H1 (cell line): ENCODE measurements around the gene RAMP3. TPM values are rescaled to one million over a fixed set of nuclear protein-coding genes. Genes with fewer than 3 reads are reported as not detected.

ENCODE experiments used
- CTCF ChIA-PET: fragments of 300-600 bp; sonication (Branson Sonifier 250); formaldehyde crosslinking; loops from one replicate; lab custom pipeline; 2021; ENCODE audit not compliant: partially characterized antibody; lab: Charles Lee
- POLR2A ChIA-PET: fragments of 300-600 bp; sonication (Branson Sonifier 250); formaldehyde crosslinking; loops from one replicate; lab custom pipeline; 2021; ENCODE audit warnings: inconsistent platforms; ENCODE audit not compliant: partially characterized antibody; lab: Charles Lee
- DNase-seq, 2 experiments: peaks; one replicate each; pipeline versions ENCODE4 v3.0.0 to v3.0.0-alpha.2; 2010 to 2022; ENCODE audit warnings: low spot score in 2 of 2, low read depth in 1 of 2, mixed read lengths in 1 of 2
- FAIRE-seq: peaks from 2 replicates; lab custom pipeline; 2011; peaks lifted over from hg19 to GRCh38; lab: Jason Lieb, UNC
- H2AFZ ChIP-seq: 2 replicates; pipeline ENCODE4 v1.8.1; 2012; ENCODE audit warnings: low read length, inconsistent platforms
- H2AK5ac ChIP-seq: 2 replicates; pipeline ENCODE4 v1.6.1; 2013; ENCODE audit warnings: low read depth, low read length
- H2BK120ac ChIP-seq: replicated peaks from 2 replicates; pipeline ENCODE3; 2013; ENCODE audit warnings: low read depth, low read length, inconsistent platforms
- H2BK12ac ChIP-seq: 2 replicates; pipeline ENCODE4 v1.6.1; 2013; ENCODE audit warnings: low read depth, low read length
- H2BK15ac ChIP-seq: 2 replicates; pipeline ENCODE4 v1.6.1; 2013; ENCODE audit warnings: low read length
- H2BK20ac ChIP-seq: 2 replicates; pipeline ENCODE4 v1.6.1; 2013; ENCODE audit warnings: low read length
- H2BK5ac ChIP-seq: 2 replicates; pipeline ENCODE4 v1.6.1; 2013; ENCODE audit warnings: low read depth, low read length
- H3K14ac ChIP-seq: 2 replicates; pipeline ENCODE4 v1.6.1; 2013; ENCODE audit warnings: inconsistent platforms; ENCODE audit not compliant: insufficient read length
- H3K18ac ChIP-seq: 2 replicates; pipeline ENCODE4 v1.6.1; 2013; ENCODE audit warnings: low read length; ENCODE audit errors: extremely low read depth
- H3K23ac ChIP-seq: 2 replicates; pipeline ENCODE4 v1.6.1; 2013; ENCODE audit warnings: inconsistent platforms; ENCODE audit not compliant: insufficient read length
- H3K23me2 ChIP-seq: 2 replicates; pipeline ENCODE4 v1.6.1; 2013; ENCODE audit warnings: low read depth, low read length
- H3K27ac ChIP-seq: 2 replicates; pipeline ENCODE4 v1.6.1; 2011; ENCODE audit warnings: low read depth, low read length, inconsistent platforms
- H3K27me3 ChIP-seq, 4 experiments: replicated peaks in 1 of 4; 1 replicate in 1 of 4; 2 replicates in 3 of 4; pipeline versions ENCODE4 v1.6.1 to v1.8.1; 2011 to 2013; ENCODE audit warnings: low read length in 3 of 4, mild to moderate bottlenecking in 3 of 4, inconsistent platforms in 2 of 4, mixed read lengths in 2 of 4, moderate library complexity in 1 of 4; ENCODE audit not compliant: control insufficient read depth in 3 of 4, insufficient read depth in 3 of 4; ENCODE audit errors: extremely low read depth in 1 of 4
- H3K36me3 ChIP-seq, 4 experiments: 2 replicates each; pipeline versions ENCODE4 v1.6.1 to v1.8.1; 2011 to 2013; ENCODE audit warnings: mild to moderate bottlenecking in 4 of 4, low read length in 3 of 4, moderate library complexity in 2 of 4, control low read depth in 1 of 4, inconsistent platforms in 1 of 4; ENCODE audit not compliant: insufficient read depth in 4 of 4, control insufficient read depth in 2 of 4
- H3K4ac ChIP-seq: replicated peaks from 2 replicates; pipeline ENCODE3; 2013; ENCODE audit warnings: low read length, low read depth, mixed read lengths, inconsistent platforms; ENCODE audit not compliant: insufficient read length
- H3K4me1 ChIP-seq, 4 experiments: replicated peaks in 1 of 4; 1 replicate in 1 of 4; 2 replicates in 3 of 4; pipeline versions ENCODE4 v1.6.1 to v1.8.1; 2011 to 2013; ENCODE audit warnings: low read length in 3 of 4, inconsistent platforms in 2 of 4, mixed read lengths in 1 of 4; ENCODE audit not compliant: insufficient read depth in 4 of 4, control insufficient read depth in 3 of 4
- H3K4me2 ChIP-seq, 2 experiments: 2 replicates each; pipeline versions ENCODE4 v1.6.1 to v1.8.1; 2011 to 2013; ENCODE audit warnings: low read depth in 2 of 2, low read length in 2 of 2, control low read depth in 1 of 2, inconsistent platforms in 1 of 2, mild to moderate bottlenecking in 1 of 2; ENCODE audit not compliant: insufficient read depth in 1 of 2
- H3K4me3 ChIP-seq, 4 experiments: fragments of 200-600, 300-600 bp in 1 of 4; sonication (generic), shearing (Covaris generic), sonication (Bioruptor Twin) in 1 of 4; 2 replicates each; pipeline versions ENCODE4 v1.5.1 to v1.8.1; 2011 to 2016; ENCODE audit warnings: low read length in 4 of 4, low read depth in 3 of 4, control low read depth in 2 of 4, inconsistent platforms in 2 of 4, mild to moderate bottlenecking in 2 of 4, mixed read lengths in 1 of 4, moderate library complexity in 1 of 4; ENCODE audit not compliant: insufficient read depth in 2 of 4; ENCODE audit errors: extremely low read depth in 1 of 4
- H3K56ac ChIP-seq: replicated peaks from 2 replicates; pipeline ENCODE3; 2013; ENCODE audit warnings: low read depth, mild to moderate bottlenecking, mixed read lengths, low read length, inconsistent platforms; ENCODE audit not compliant: insufficient read length
- H3K79me1 ChIP-seq: 2 replicates; pipeline ENCODE4 v1.6.1; 2013; ENCODE audit warnings: low read depth, low read length, control low read depth
- H3K79me2 ChIP-seq, 2 experiments: 2 replicates each; pipeline versions ENCODE4 v1.6.1 to v1.8.1; 2012 to 2013; ENCODE audit warnings: low read length in 2 of 2, mild to moderate bottlenecking in 2 of 2, inconsistent platforms in 1 of 2; ENCODE audit not compliant: insufficient read depth in 2 of 2, control insufficient read depth in 1 of 2
- H3K9ac ChIP-seq, 4 experiments: replicated peaks in 1 of 4; 1 replicate in 1 of 4; 2 replicates in 3 of 4; pipeline versions ENCODE4 v1.6.1 to v1.8.1; 2011 to 2013; ENCODE audit warnings: low read depth in 3 of 4, low read length in 3 of 4, control low read depth in 2 of 4, mild to moderate bottlenecking in 2 of 4, moderate library complexity in 2 of 4, inconsistent platforms in 1 of 4; ENCODE audit errors: extremely low read depth in 1 of 4
- H3K9me3 ChIP-seq, 2 experiments: 2 replicates each; pipeline versions ENCODE4 v1.6.1 to v1.8.1; 2012 to 2013; ENCODE audit warnings: mild to moderate bottlenecking in 2 of 2, moderate library complexity in 2 of 2, control low read depth in 1 of 2, inconsistent platforms in 1 of 2, low read depth in 1 of 2, low read length in 1 of 2, mixed read lengths in 1 of 2; ENCODE audit not compliant: insufficient read depth in 2 of 2
- H4K20me1 ChIP-seq, 2 experiments: replicated peaks in 1 of 2; 2 replicates each; pipeline versions ENCODE3 to v1.8.1; 2011 to 2013; ENCODE audit warnings: inconsistent platforms in 2 of 2, low read length in 2 of 2, mild to moderate bottlenecking in 1 of 2; ENCODE audit not compliant: insufficient read depth in 2 of 2, control insufficient read depth in 1 of 2
- H4K5ac ChIP-seq: 2 replicates; pipeline ENCODE4 v1.6.1; 2013; ENCODE audit warnings: low read length, low read depth, mixed read lengths, inconsistent platforms; ENCODE audit not compliant: insufficient read length
- H4K8ac ChIP-seq: 2 replicates; pipeline ENCODE4 v1.8.0; 2013; ENCODE audit warnings: mild to moderate bottlenecking, moderate library complexity, low read length, inconsistent platforms; ENCODE audit not compliant: insufficient read depth; ENCODE audit errors: extremely low read depth
- H4K91ac ChIP-seq: replicated peaks from 2 replicates; pipeline ENCODE3; 2013; ENCODE audit warnings: low read length, mixed read lengths, inconsistent platforms; ENCODE audit not compliant: insufficient read length
- CEBPB ChIP-seq: IDR thresholded peaks from 2 replicates; pipeline ENCODE4 v1.6.1; 2012; ENCODE audit warnings: low read depth, low read length
- CHD1 ChIP-seq: IDR thresholded peaks from 2 replicates; pipeline ENCODE4 v1.6.1; 2012; ENCODE audit warnings: low read depth, low read length, improper control_type of control experiment
- CREB1 ChIP-seq: IDR thresholded peaks from 2 replicates; pipeline ENCODE4 v1.6.1; 2012; ENCODE audit warnings: inconsistent platforms
- JUND ChIP-seq: IDR thresholded peaks from 2 replicates; pipeline ENCODE4 v1.6.1; 2011; ENCODE audit warnings: mild to moderate bottlenecking, improper control_type of control experiment, low read length
- KDM5A ChIP-seq: fragments of 200-600 bp; IDR thresholded peaks from 2 replicates; pipeline ENCODE4 v1.7.1; 2012; ENCODE audit warnings: mild to moderate bottlenecking, low read length, inconsistent platforms, mixed read lengths
- POLR2AphosphoS5 ChIP-seq: IDR thresholded peaks from 2 replicates; pipeline ENCODE4 v1.6.1; 2011; ENCODE audit warnings: low read depth, low read length
- RAD21 ChIP-seq, 2 experiments: IDR thresholded peaks in 1 of 2; conservative IDR thresholded peaks in 1 of 2; 2 replicates each; pipeline ENCODE4 v1.6.1; 2011; ENCODE audit warnings: low read depth in 2 of 2, low read length in 2 of 2, improper control_type of control experiment in 1 of 2, inconsistent platforms in 1 of 2, mild to moderate bottlenecking in 1 of 2, moderate library complexity in 1 of 2
- RFX5 ChIP-seq: IDR thresholded peaks from 2 replicates; pipeline ENCODE4 v1.6.1; 2011; ENCODE audit warnings: low read depth, low read length, improper control_type of control experiment, borderline replicate concordance
- RNF2 ChIP-seq: fragments of 200-900, 300-1000 bp; sonication (generic); IDR thresholded peaks from 2 replicates; pipeline ENCODE4 v1.7.1; 2016; ENCODE audit warnings: borderline replicate concordance, low read depth, mild to moderate bottlenecking, antibody characterized with exemption, low read length; ENCODE audit not compliant: poor library complexity, severe bottlenecking; ENCODE audit errors: missing control alignments
- SIRT6 ChIP-seq: IDR thresholded peaks from one replicate; pipeline ENCODE4 v1.7.1; 2012; ENCODE audit warnings: low read length, inconsistent platforms
- SRF ChIP-seq: IDR thresholded peaks from 2 replicates; pipeline ENCODE4 v1.6.1; 2011; ENCODE audit warnings: mild to moderate bottlenecking, low read depth, low read length, moderate library complexity
- SUZ12 ChIP-seq: fragments of 200-600 bp; sonication (generic); IDR thresholded peaks from 2 replicates; pipeline ENCODE4 v1.6.1; 2012; ENCODE audit warnings: mild to moderate bottlenecking, inconsistent platforms, low read length, moderate library complexity, mixed read lengths
- WGBS, 2 experiments: shearing (Covaris generic) in 1 of 2; methylation state at CpG; one replicate each; pipeline versions ENCODE4 v1.1.6 to v1.1.7; 2013 to 2015; ENCODE audit warnings: low lambda C conversion rate in 2 of 2, mixed read lengths in 2 of 2, inconsistent platforms in 1 of 2, low coverage in 1 of 2, missing lambda C conversion rate in 1 of 2; ENCODE audit not compliant: insufficient replicate concordance in 2 of 2, insufficient coverage in 1 of 2, insufficient read length in 1 of 2; ENCODE audit errors: extremely low coverage in 1 of 2, missing lambda C conversion rate in 1 of 2; 5-methylcytosine and 5-hydroxymethylcytosine counted together
- polyA plus RNA-seq, 7 experiments: library from polyadenylated mRNA; depleted of rRNA in 3 of 7; stranded (reverse) in 5 of 7; unstranded in 2 of 7; fragments of >200 nt in 5 of 7; fragments of 200-250 nt in 2 of 7; gene quantifications; 1 replicate in 5 of 7; 2 replicates in 1 of 7; 4 replicates in 1 of 7; pipeline versions ENCODE4 v1.2.1 to v1.2.3, GENCODE V29; 2011 to 2013; ENCODE audit warnings: missing spikeins in 2 of 7, mixed read lengths in 2 of 7
- total RNA-seq: library from RNA; stranded (reverse); fragmentation: NEBNext Ultra II Directional; extraction: Animal tissue kit (Norgen Biotek cat#: 25700); gene quantifications from 2 replicates; pipeline ENCODE4 v1.2.1, GENCODE V29; 2021
- TF ChIP-seq, protein P1 (sequence below), 3 experiments: IDR thresholded peaks; 1 replicate in 2 of 3; 2 replicates in 1 of 3; pipeline versions ENCODE4 v1.5.1 to v1.6.1; 2011; ENCODE audit warnings: low read length in 3 of 3, mild to moderate bottlenecking in 3 of 3, inconsistent platforms in 2 of 3, low read depth in 1 of 3, moderate library complexity in 1 of 3; ENCODE audit not compliant: insufficient read depth in 1 of 3; ENCODE audit errors: control extremely low read depth in 1 of 3

The RAMP3 gene
- total and polyA plus RNA-seq, 2 of the 8 experiments (the other 6 are each of a cell fraction or from before 2014, with no cell fraction given) = 0.88 to 0.98 TPM

DNA sequence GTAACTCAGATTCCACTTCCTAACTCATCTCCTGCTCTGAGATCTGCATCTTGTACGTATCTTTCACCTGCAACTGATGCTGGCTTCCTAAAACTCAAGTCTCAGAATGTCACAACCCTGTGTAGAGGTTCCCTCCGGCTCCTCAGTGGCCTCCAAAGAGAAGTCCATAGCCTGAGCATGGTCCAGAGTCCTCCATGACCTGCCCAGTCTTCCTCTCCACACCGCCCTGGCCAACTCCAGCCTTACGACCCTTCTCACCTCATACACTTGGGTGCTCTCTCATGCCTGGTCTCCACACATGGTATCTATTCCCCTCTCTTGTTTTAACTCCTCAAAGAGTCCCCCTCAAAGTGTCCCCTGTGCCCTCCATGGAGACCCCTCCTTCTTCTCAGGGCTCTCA lies 41.9 kb downstream of the RAMP3 start:
- Histone ChIP-seq H2AK5ac (no peak overlapping the region), H2AFZ (no peak overlapping the region), H4K5ac (no peak overlapping the region), H3K27me3 (no peaks in the 10 kb centered on the region), H3K79me2 (no peaks in the 10 kb centered on the region), H3K4me1 (no peaks in the 10 kb centered on the region), H3K18ac (no peak overlapping the region), H4K20me1 (no peaks in the 10 kb centered on the region), H2BK120ac (no peak overlapping the region), H3K36me3 (no peaks in the 10 kb centered on the region), H4K8ac (no peak overlapping the region), H3K9ac (no peak overlapping the region), H2BK20ac (no peak overlapping the region), H3K79me1 (no peaks in the 10 kb centered on the region), H2BK5ac (no peak overlapping the region), H3K56ac (no peak overlapping the region), H2BK12ac (no peak overlapping the region), H4K91ac (no peak overlapping the region), H3K14ac (no peak overlapping the region), H3K23ac (no peak overlapping the region), H3K4ac (no peak overlapping the region), H3K9me3 (no peaks in the 10 kb centered on the region), H3K27ac (no peak overlapping the region), H2BK15ac (no peak overlapping the region), H3K4me3 (no peak overlapping the region), H3K4me2 (no peak overlapping the region), H3K23me2 (no peaks in the 10 kb centered on the region)
- TF ChIP-seq SRF = no peak
- TF ChIP-seq JUND = no peak
- no peak for TF ChIP-seq RNF2
- no peak for TF ChIP-seq SIRT6
- TF ChIP-seq, protein P1, sequence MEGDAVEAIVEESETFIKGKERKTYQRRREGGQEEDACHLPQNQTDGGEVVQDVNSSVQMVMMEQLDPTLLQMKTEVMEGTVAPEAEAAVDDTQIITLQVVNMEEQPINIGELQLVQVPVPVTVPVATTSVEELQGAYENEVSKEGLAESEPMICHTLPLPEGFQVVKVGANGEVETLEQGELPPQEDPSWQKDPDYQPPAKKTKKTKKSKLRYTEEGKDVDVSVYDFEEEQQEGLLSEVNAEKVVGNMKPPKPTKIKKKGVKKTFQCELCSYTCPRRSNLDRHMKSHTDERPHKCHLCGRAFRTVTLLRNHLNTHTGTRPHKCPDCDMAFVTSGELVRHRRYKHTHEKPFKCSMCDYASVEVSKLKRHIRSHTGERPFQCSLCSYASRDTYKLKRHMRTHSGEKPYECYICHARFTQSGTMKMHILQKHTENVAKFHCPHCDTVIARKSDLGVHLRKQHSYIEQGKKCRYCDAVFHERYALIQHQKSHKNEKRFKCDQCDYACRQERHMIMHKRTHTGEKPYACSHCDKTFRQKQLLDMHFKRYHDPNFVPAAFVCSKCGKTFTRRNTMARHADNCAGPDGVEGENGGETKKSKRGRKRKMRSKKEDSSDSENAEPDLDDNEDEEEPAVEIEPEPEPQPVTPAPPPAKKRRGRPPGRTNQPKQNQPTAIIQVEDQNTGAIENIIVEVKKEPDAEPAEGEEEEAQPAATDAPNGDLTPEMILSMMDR (IDR thresholded peaks at IDR 0.05; ENCODE audit: control extremely low read depth in 1 of 3, insufficient read depth in 1 of 3, low read depth in 1 of 3, low read length in 3 of 3) = no peak
- no peak for TF ChIP-seq RFX5
- no peak for TF ChIP-seq CHD1
- no peak for TF ChIP-seq RAD21 (IDR thresholded peaks at IDR 0.05 in 1 of 2, conservative IDR thresholded peaks at IDR 0.05 in 1 of 2; ENCODE audit: low read depth in 2 of 2, low read length in 2 of 2)
- TF ChIP-seq SUZ12 = no peak
- TF ChIP-seq CREB1 = no peak
- TF ChIP-seq POLR2AphosphoS5 = no peak
- no peak for TF ChIP-seq KDM5A
- TF ChIP-seq CEBPB = no peak
- DNase-seq (no peak), FAIRE-seq (no peak)
- 89% methylated on average over 4 of the region's 4 CpGs; no CpG with 5 or more reads in 1 of the 2 experiments for WGBS, 2 experiments
- POLR2A ChIA-PET = no interaction called here
- CTCF ChIA-PET = no interaction called here
